ENCODE measurements around the gene SORT1.

DNA sequence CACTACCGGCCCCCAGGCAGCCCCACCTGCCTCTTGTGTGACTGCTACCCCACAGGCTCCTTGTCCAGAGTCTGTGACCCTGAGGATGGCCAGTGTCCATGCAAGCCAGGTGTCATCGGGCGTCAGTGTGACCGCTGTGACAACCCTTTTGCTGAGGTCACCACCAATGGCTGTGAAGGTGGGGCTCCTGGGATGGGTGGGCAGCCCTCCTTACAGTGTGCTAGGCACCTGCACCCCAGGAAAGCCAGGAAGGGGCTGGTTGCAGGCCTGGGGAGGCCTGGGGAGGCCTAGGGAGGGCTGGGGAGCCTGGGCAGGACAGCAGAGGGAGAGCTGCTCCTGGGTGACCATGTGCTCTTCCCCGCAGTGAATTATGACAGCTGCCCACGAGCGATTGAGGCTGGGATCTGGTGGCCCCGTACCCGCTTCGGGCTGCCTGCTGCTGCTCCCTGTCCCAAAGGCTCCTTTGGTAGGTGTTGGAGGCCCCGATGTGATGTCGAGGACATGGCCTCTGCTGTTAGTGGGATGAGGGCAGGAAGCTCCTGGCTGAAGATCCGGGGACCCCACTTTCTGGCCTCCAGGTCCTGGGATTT is 131.9 kb downstream of the SORT1 start:
- TF ChIP-seq CTCF (conservative IDR thresholded peaks at IDR 0.05; ENCODE audit: low read depth, low read length), result no peak
- TF ChIP-seq MAFK (IDR thresholded peaks at IDR 0.05; ENCODE audit: low read depth, low read length), result no peak
- no peak for TF ChIP-seq BHLHE40 (IDR thresholded peaks at IDR 0.05; ENCODE audit: low read depth, low read length)
- TF ChIP-seq FOS (IDR thresholded peaks at IDR 0.05; ENCODE audit: low read depth, low read length), result no peak
